K562 (cell line): ENCODE results near the gene ALDH5A1. TPM values are rescaled to one million over a fixed set of nuclear protein-coding genes. Genes with fewer than 3 reads are reported as not detected.

Source experiments
- ATAC-seq: fragments of 200-7000 bp; cut with Tn5 transposase; 3 replicates; pipeline ENCODE4 v1.9.1; 2020; ENCODE audit warnings: moderate library complexity
- BruUV-seq: library from RNA; stranded (reverse); fragments of 400-500 nt; replicated peaks from 2 replicates; lab custom pipeline; 2021; lab: Mats Ljungman, UMichigan
- CTCF ChIA-PET: fragments of 300-600 bp; formaldehyde crosslinking; extraction: SDS; loops from one replicate; lab custom pipeline; 2021; ENCODE audit warnings: low intra/inter-chr PET ratio; lab: Yijun Ruan, JAX
- POLR2A ChIA-PET: fragments of 300-600, 350-650 bp; sonication (Branson Sonifier 250); formaldehyde crosslinking; extraction: SDS; loops from one replicate; lab custom pipeline; 2021; ENCODE audit warnings: antibody characterized with exemption, inconsistent platforms; lab: Yijun Ruan, JAX
- DNase-seq, 4 experiments: peaks; one replicate each; pipeline versions ENCODE4 v3.0.0 to v3.0.0-alpha.2; 2011 to 2018; ENCODE audit warnings: low spot score in 3 of 4, mixed read lengths in 3 of 4; ENCODE audit errors: extremely low read depth in 1 of 4
- FAIRE-seq: peaks from 2 replicates; lab custom pipeline; 2011; peaks lifted over from hg19 to GRCh38; lab: Jason Lieb, UNC
- H2AFZ ChIP-seq: 2 replicates; pipeline ENCODE4 v1.6.0; 2011; ENCODE audit warnings: low read depth, low read length, control low read depth, inconsistent platforms
- H3K27ac ChIP-seq: fragments of 200-600 bp; 3 replicates; pipeline ENCODE4 v1.8.0; 2011; ENCODE audit warnings: low read depth, mild to moderate bottlenecking, control low read depth, inconsistent platforms, low read length, moderate library complexity, mixed read lengths; ENCODE audit errors: extremely low read depth
- H3K27me3 ChIP-seq, 2 experiments: fragments of 300-600 bp in 1 of 2; 2 replicates in 1 of 2; 3 replicates in 1 of 2; pipeline versions ENCODE4 v1.6.0 to v1.8.0; 2011; ENCODE audit warnings: inconsistent platforms in 2 of 2, low read length in 2 of 2, mild to moderate bottlenecking in 1 of 2, mixed read lengths in 1 of 2, moderate library complexity in 1 of 2; ENCODE audit not compliant: control insufficient read depth in 2 of 2, insufficient read depth in 2 of 2
- H3K36me3 ChIP-seq: fragments of 300-600 bp; 3 replicates; pipeline ENCODE4 v1.8.0; 2011; ENCODE audit warnings: mild to moderate bottlenecking, low read length, inconsistent platforms; ENCODE audit not compliant: control insufficient read depth, insufficient read depth
- H3K4me1 ChIP-seq, 2 experiments: fragments of 200-600 bp in 1 of 2; replicated peaks in 1 of 2; 2 replicates in 1 of 2; 3 replicates in 1 of 2; pipeline versions ENCODE4 v1.5.1 to v1.8.0; 2011; ENCODE audit warnings: inconsistent platforms in 2 of 2, low read length in 2 of 2, mild to moderate bottlenecking in 1 of 2, mixed read lengths in 1 of 2, moderate library complexity in 1 of 2; ENCODE audit not compliant: control insufficient read depth in 2 of 2, insufficient read depth in 2 of 2
- H3K4me2 ChIP-seq: 2 replicates; pipeline ENCODE4 v1.6.1; 2011; ENCODE audit warnings: low read length, control low read depth, inconsistent platforms, mixed read lengths; ENCODE audit not compliant: insufficient read depth
- H3K4me3 ChIP-seq: fragments of 200-600 bp; sonication (generic), shearing (Covaris generic); 2 replicates; pipeline ENCODE4 v1.5.1; 2016; ENCODE audit warnings: control low read depth, inconsistent platforms
- H3K79me2 ChIP-seq: fragments of 200-600 bp; 3 replicates; pipeline ENCODE4 v1.8.0; 2011; ENCODE audit warnings: low read length, inconsistent platforms; ENCODE audit not compliant: control insufficient read depth, insufficient read depth
- H3K9ac ChIP-seq, 2 experiments: 2 replicates each; pipeline versions ENCODE4 v1.6.0 to v1.6.1; 2011; ENCODE audit warnings: low read depth in 2 of 2, low read length in 2 of 2, control low read depth in 1 of 2, inconsistent platforms in 1 of 2, mild to moderate bottlenecking in 1 of 2, mixed read lengths in 1 of 2; ENCODE audit not compliant: insufficient read depth in 1 of 2
- H3K9me1 ChIP-seq: one replicate; pipeline ENCODE4 v1.6.0; 2011; ENCODE audit warnings: inconsistent platforms, mild to moderate bottlenecking, low read length, moderate library complexity; ENCODE audit not compliant: control insufficient read depth, insufficient read depth
- H3K9me3 ChIP-seq: replicated peaks from 2 replicates; pipeline ENCODE4 v1.5.1; 2011; ENCODE audit warnings: low read depth, low read length, inconsistent platforms; ENCODE audit not compliant: control insufficient read depth, insufficient read depth
- H4K20me1 ChIP-seq: replicated peaks from 2 replicates; pipeline ENCODE4 v1.6.1; 2011; ENCODE audit warnings: low read length, inconsistent platforms, mixed read lengths; ENCODE audit not compliant: control insufficient read depth, insufficient read depth
- BMI1 ChIP-seq: fragments of 150-350 bp; IDR thresholded peaks from 2 replicates; pipeline ENCODE4 v1.6.1; 2014; ENCODE audit warnings: low read length
- CXXC5 ChIP-seq: fragments of 250-450 bp; sonication (Bioruptor Pico); IDR thresholded peaks from 2 replicates; pipeline ENCODE4 v1.8.0; 2022; ENCODE audit warnings: inconsistent platforms, mild to moderate bottlenecking, moderate library complexity
- FOSL1 ChIP-seq: fragments of 200-800 bp; sonication (Bioruptor generic); conservative IDR thresholded peaks from 2 replicates; pipeline ENCODE4 v1.6.1; 2016; ENCODE audit warnings: missing genetic modification characterization, missing compliant biosample characterization
- ZBTB12 ChIP-seq: fragments of 250-450 bp; sonication (Bioruptor Pico); IDR thresholded peaks from 2 replicates; pipeline ENCODE4 v1.4.0; 2020
- WGBS: fragments of 100-300 bp; shearing (Covaris generic); methylation state at CpG from one replicate; pipeline ENCODE4 v1.1.6; 2016; ENCODE audit warnings: low coverage, mixed read lengths; ENCODE audit not compliant: insufficient coverage; ENCODE audit errors: missing lambda C conversion rate; 5-methylcytosine and 5-hydroxymethylcytosine counted together
- in situ Hi-C: fragments of 300-500 bp; cut with MboI; formaldehyde crosslinking; loops from 4 replicates; pipeline ENCODE4 v1.15.0; 2018; ENCODE audit warnings: inconsistent platforms, mixed read lengths
- intact Hi-C: fragments of 100-400 bp; cut with micrococcal nuclease; formaldehyde crosslinking; loops from 2 replicates; pipeline ENCODE4 v1.14.2; 2022
- polyA plus RNA-seq, 8 experiments: library from polyadenylated mRNA; depleted of rRNA in 4 of 8; stranded (reverse) in 5 of 8; unstranded in 3 of 8; fragments of >200 nt; fragmentation: Nextera tagmentation in 2 of 8; fragmentation: Illumina TruSeq in 1 of 8; extraction: Ambion mirVana in 2 of 8; extraction: Trizol in 1 of 8; gene quantifications; 2 replicates each; pipeline versions ENCODE4 v1.2.1 to v1.2.3, GENCODE V29; 2011 to 2014; ENCODE audit warnings: inconsistent platforms in 1 of 8, missing spikeins in 1 of 8
- total RNA-seq, 7 experiments: library from RNA; depleted of rRNA in 6 of 7; stranded (reverse); fragments of >200 nt in 6 of 7; fragmentation: Illumina TruSeq in 2 of 7; extraction: Trizol in 2 of 7; gene quantifications; 2 replicates each; pipeline versions ENCODE4 v1.2.1 to v1.2.3, GENCODE V29; 2011 to 2021; ENCODE audit warnings: low replicate concordance in 1 of 7

ALDH5A1 gene
- total and polyA plus RNA-seq, 9 of the 15 experiments (the other 6 are each of a cell fraction or from before 2014, with no cell fraction given): 2.2 to 19.7 (median 9.5) TPM

- Histone ChIP-seq H3K9me3 (no peaks in the 10 kb centered on the region), H3K4me2 (no peak overlapping the region), H3K9ac (no peak overlapping the region), H3K4me3 (no peak overlapping the region), H3K9me1 (no peaks in the 10 kb centered on the region), H3K27ac (no peak overlapping the region), H3K36me3 (no peaks in the 10 kb centered on the region), H3K27me3 (peaks cover 45 to 57% of the 10 kb centered on the region in 2 experiments), H3K4me1 (no peaks in the 10 kb centered on the region), H4K20me1 (no peaks in the 10 kb centered on the region), H2AFZ (no peak overlapping the region), H3K79me2 (no peaks in the 10 kb centered on the region)
- ChIA-PET CTCF (no interaction called here), POLR2A (interaction anchor here (0.6 kb wide), 1 partner anchor 10 kb away, joined by 3 read pairs; no protein-coding TSS in a partner anchor)
- BruUV-seq: no TSS peak
- in situ Hi-C loops: no loop called here
- FAIRE-seq (no peak), ATAC-seq (no peak), DNase-seq (no peak)
- WGBS: 6% methylated on average over 5 of the region's 5 CpGs
- TF ChIP-seq FOSL1 (tag) (peak; percentile 59; the same call in 1 of the 2 replicates), CXXC5 (no peak), BMI1 (no peak), ZBTB12 (CRISPR knock-in tag) (no peak)
- intact Hi-C loops: no loop called here
Measured at GRCh38 chr6:24566020-24566767, 71.4 kb downstream of the ALDH5A1 start.
